ENCODE results near the gene ARHGAP32.

The ARHGAP32 gene

DNA sequence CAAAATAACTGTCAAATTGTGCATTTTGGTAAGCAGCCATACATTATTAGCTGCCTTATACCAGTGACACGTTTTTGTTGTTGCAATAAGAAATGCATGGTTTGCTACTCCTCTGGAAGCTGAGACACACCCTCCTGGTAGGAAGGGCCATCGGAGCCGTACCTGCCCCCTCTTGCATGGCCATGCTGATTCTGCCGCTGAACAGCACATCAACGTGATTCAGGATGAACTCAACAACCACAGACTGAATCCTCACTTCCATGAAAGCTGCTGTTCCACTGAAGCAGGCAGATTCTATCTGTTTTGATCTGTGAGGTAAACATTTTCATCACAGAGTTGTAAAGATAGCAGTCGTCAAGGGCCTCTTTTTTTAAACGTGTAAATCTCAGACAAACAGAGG is 210.9 kb downstream of the ARHGAP32 start:
- H3K27ac ChIP-seq: no peak overlapping the region
- H3K4me3 ChIP-seq: no peak overlapping the region
- no peak for DNase-seq (ENCODE audit: low spot score)
- TF ChIP-seq, protein P1, sequence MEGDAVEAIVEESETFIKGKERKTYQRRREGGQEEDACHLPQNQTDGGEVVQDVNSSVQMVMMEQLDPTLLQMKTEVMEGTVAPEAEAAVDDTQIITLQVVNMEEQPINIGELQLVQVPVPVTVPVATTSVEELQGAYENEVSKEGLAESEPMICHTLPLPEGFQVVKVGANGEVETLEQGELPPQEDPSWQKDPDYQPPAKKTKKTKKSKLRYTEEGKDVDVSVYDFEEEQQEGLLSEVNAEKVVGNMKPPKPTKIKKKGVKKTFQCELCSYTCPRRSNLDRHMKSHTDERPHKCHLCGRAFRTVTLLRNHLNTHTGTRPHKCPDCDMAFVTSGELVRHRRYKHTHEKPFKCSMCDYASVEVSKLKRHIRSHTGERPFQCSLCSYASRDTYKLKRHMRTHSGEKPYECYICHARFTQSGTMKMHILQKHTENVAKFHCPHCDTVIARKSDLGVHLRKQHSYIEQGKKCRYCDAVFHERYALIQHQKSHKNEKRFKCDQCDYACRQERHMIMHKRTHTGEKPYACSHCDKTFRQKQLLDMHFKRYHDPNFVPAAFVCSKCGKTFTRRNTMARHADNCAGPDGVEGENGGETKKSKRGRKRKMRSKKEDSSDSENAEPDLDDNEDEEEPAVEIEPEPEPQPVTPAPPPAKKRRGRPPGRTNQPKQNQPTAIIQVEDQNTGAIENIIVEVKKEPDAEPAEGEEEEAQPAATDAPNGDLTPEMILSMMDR (IDR thresholded peaks at IDR 0.05): no peak

DNA sequence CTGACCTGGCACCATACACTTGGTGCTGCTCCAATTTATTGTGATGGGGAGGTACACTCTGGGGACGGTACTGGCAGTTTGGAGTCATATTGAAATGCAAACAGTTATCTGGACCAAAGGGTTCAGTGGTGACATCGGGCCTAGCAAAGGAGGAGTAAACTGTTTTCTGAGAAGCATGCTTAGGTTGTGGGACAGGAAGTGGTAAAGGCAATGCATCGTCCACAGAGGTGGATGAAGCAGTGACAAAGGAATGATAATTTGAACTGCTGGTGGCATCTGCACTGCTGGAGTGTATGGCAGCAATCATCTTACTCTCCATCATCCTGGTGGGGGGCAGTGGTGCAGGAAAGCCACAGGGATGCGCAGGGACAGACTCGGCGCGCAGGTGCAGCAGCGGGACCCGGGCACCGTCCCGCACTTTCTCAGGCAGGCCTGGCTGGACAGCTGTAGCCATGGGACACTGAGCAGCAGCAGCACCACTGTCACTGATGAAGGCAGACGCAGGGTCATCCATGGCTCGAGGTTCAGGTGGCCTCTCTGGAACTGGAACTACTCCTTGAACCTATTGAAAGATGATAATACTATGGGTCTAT is 221.4 kb downstream of the ARHGAP32 start:
- no peak overlapping the region for H3K4me3 ChIP-seq
- H3K27ac ChIP-seq: no peak overlapping the region
- TF ChIP-seq, protein P1 (IDR thresholded peaks at IDR 0.05): no peak
- DNase-seq (ENCODE audit: low spot score): no peak

DNA sequence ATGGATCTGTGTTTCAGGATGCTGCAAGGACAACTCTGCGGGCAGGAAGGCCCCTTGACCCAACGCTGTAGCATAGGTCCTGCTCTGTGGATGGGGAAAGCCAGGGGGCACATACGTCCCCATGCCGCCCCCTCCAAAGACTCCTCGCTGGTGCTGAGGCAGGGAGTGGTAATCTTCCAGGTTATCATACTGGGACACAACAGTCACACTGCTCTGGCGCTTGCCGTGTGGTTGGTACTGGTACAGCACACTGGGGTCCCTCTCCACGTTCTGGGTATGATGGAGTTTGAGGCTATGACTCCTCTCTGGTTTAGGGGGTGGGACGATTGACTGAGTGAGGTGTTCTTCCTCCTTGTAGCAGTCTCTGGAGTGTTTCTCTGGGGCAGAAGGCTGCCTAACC is 223.2 kb downstream of the ARHGAP32 start:
- H3K27ac ChIP-seq: no peak overlapping the region
- TF ChIP-seq, protein P1 (IDR thresholded peaks at IDR 0.05): no peak
- no peak overlapping the region for H3K4me3 ChIP-seq
- no peak for DNase-seq (ENCODE audit: low spot score)

DNA sequence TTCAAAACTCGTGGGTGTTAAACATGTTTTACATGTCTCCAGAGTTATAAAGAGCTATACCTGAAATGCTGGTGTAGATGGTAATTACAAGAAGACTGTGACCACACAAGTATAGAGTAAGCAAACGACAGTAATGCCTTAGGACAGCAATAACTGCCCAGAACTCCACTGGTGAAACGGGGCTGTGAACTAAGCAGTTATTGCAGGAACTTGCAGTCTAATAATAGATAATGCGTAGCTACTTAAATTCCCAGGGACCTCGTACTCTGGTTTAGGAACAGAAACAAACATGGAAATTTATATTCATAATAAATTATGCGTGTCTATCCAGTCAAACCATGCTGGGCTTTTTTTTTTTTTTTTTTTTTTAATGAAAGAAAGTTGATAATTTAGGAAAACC is 224.5 kb downstream of the ARHGAP32 start:
- no peak overlapping the region for H3K4me3 ChIP-seq
- no peak overlapping the region for H3K27ac ChIP-seq
- no peak for DNase-seq (ENCODE audit: low spot score)
- TF ChIP-seq, protein P1 (IDR thresholded peaks at IDR 0.05): no peak

DNA sequence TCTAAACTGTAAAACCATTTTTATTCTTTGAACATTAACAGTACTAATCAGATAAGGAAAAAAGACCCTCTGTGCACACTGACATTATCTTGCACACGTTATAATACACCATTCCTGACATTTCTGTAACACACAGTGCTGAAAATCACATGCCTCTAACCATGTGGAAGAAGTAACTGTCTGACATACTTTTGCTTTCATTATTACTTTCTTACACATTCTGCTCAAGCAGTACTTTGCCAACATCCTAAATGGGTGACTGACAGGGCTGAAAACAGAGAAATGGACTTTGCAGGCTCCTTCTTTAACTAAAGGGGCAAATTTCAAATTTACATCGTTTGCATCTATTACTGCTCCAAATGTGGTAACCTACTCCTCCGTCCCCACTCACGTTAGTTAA is 226.6 kb downstream of the ARHGAP32 start:
- H3K27ac ChIP-seq: no peak overlapping the region
- H3K4me3 ChIP-seq: no peak overlapping the region
- TF ChIP-seq, protein P1 (IDR thresholded peaks at IDR 0.05): no peak
- DNase-seq (ENCODE audit: low spot score): no peak

DNA sequence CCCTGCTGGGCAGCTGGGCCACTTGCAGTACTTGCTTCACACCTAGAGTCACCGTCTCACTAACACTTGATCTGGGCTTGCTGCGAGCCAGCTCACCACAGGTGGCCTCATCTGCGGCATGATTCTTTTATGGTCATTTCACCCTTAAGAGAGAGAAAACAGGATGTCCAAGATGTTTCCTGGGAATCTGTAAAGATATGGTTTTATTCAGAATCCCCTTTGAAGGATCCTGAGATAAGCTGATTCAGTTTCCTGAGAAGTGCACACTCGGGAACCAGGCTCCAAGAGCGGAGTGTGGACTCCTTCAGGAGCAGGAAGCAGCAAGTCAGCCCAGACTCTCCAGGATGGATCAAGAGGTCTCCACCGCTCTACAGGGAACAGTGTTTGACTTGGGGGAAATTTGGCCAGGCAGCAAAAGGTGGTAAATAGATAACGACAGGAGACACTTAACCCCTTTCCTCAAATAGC is 227.6 kb downstream of the ARHGAP32 start:
- H3K4me3 ChIP-seq: no peak overlapping the region
- H3K27ac ChIP-seq: no peak overlapping the region
- TF ChIP-seq, protein P1 (IDR thresholded peaks at IDR 0.05): no peak
- no peak for DNase-seq (ENCODE audit: low spot score)

DNA sequence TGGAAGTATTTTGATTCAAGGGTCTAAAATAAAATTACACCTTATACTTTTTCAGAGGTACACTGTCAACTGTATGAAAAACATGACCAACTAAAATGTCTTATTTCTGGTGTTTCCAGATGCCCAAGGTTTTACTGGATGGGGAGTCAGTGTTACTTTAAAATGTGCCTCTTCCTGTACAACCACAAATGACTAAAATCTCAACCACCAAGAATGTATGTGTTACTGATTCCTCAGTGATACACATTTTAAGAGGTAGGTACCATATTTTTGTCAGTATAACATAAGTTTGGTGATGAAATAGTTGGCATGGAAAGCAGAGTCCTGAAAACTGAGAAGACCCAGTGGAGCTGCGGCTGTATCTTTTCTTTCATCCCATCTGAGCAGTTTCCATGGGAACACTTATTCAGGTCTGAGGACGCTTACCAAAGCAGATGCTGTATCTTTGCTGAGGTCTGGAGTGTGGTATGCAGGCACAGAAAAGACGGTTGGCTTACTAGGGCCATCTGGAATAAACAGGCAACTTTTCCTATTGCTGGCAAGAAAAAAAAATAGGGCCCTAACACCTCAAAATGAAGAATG is 228.3 kb downstream of the ARHGAP32 start:
- Histone ChIP-seq H3K4me3 (no peak overlapping the region), H3K27ac (no peak overlapping the region)
- TF ChIP-seq, protein P1 (IDR thresholded peaks at IDR 0.05): no peak
- no peak for DNase-seq (ENCODE audit: low spot score)

Data from coronary artery (tissue), 2 donors.